Measurements from ENCODE around the gene CLEC10A. TPM values are rescaled to one million over a fixed set of nuclear protein-coding genes. Genes with fewer than 3 reads are reported as not detected.

The CLEC10A gene
- total RNA-seq, 1 experiment from 2014 or later: not detected

DNA sequence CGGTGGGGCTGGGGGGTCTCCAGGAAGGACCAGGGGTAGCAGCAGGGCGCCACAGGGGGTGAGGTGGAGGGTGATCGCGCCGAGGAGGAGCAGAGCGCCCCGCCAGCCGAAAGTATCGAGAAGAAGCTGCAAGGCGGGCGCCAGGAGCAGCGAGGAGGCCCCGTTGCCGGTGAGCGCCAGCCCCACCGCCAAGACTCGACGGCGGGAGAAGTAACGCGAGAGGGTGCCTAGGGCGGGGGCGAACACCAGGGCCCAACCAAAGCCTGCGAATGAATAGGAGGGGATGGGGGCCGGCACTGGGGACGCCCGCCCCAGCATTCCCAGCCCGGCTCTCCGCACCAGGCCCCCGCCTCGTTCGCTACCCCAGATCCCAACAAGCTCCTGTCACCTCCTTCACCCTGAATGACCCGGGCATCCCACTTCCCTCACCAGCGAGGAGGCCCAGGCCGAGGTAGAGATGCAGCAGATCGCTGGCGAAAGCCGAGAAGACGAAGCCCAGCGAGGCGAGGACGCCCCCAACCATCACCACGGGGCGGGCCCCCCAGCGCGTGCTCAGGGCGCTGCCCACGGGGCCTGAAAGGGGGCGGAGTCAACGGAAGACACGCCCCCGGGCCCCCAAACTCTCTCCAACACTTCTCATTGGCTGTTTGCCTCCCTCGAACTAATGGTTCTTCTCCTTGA lies 37.4 kb downstream of the CLEC10A start:
- DNase-seq (ENCODE audit: extremely low read depth, low read depth): no peak

DNA sequence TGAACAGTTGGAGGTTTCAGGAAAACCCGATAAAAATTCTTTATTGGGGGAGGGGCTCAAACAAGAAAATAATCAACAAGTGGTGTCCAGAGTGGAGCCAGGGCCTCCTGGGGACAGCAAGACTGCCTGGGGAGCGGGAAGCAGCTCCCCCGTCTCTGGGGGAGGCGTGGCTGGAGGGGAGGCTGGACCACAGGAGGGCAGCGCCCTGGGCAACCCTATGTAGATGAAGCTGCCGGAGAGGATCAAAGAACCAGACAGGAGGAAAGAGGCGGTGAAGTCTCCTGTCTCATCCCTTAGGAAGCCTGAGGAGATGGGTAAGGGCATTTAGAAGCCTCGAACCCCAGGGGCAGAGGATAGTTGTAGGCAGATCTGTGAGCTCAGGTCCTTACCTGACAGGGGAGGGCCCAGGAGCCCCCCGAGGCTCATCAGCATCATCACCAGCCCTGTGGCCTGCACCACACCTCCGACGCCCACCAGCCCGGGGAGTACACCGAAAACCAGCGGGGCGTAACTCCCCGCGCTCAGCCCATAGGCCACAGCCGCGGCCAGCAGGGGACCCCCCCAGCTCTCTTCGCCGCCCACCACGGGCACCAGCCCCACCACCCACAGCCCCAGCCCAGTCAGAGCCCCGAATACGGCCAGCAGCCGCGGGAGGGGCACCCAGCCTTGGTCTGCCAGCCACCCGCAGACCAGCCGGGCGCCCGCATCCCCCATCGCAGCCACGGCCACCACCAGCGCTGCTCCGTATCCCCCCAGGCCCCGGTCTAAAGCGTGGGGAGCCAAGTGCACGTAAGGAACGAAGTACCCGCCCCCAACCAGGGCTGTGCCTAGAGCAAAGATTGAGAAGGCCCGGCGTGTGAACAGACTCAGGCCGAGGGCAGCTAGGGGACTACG lies 38.2 kb downstream of the CLEC10A start:
- DNase-seq (ENCODE audit: extremely low read depth, low read depth): no peak

DNA sequence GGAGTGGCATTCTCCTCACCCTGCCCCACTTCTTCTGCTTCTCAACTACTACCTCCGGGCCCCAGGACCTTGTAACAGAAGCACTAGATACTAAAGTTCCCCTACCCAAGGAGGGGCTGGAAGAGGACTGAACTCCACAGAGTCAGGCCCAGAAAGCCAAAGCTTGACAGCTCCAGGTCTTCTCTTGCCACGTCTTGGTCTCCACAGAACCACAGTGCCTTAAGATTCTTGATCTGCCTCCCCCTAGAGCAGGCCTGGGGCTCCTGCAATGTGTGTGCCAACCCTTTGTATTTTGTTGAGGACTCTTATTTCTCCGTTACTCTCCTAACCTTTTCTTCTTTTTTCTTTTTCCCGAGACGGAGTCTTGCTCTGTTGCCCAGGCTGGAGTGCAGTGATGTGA lies 40.2 kb downstream of the CLEC10A start:
- no peak for DNase-seq (ENCODE audit: extremely low read depth, low read depth)

DNA sequence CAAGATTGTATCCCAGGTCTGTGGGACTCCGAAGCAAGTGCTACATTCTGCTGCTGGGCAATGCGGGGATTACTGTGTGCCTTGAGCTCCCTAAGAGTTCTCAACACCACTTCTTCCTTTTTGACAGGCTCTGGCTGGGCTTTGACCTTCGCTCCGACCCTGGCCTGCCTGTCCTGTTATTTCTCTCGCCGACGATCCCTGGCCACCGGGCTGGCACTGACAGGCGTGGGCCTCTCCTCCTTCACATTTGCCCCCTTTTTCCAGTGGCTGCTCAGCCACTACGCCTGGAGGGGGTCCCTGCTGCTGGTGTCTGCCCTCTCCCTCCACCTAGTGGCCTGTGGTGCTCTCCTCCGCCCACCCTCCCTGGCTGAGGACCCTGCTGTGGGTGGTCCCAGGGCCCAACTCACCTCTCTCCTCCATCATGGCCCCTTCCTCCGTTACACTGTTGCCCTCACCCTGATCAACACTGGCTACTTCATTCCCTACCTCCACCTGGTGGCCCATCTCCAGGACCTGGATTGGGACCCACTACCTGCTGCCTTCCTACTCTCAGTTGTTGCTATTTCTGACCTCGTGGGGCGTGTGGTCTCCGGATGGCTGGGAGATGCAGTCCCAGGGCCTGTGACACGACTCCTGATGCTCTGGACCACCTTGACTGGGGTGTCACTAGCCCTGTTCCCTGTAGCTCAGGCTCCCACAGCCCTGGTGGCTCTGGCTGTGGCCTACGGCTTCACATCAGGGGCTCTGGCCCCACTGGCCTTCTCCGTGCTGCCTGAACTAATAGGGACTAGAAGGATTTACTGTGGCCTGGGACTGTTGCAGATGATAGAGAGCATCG lies 41.8 kb downstream of the CLEC10A start:
- DNase-seq (ENCODE audit: extremely low read depth, low read depth): no peak

DNA sequence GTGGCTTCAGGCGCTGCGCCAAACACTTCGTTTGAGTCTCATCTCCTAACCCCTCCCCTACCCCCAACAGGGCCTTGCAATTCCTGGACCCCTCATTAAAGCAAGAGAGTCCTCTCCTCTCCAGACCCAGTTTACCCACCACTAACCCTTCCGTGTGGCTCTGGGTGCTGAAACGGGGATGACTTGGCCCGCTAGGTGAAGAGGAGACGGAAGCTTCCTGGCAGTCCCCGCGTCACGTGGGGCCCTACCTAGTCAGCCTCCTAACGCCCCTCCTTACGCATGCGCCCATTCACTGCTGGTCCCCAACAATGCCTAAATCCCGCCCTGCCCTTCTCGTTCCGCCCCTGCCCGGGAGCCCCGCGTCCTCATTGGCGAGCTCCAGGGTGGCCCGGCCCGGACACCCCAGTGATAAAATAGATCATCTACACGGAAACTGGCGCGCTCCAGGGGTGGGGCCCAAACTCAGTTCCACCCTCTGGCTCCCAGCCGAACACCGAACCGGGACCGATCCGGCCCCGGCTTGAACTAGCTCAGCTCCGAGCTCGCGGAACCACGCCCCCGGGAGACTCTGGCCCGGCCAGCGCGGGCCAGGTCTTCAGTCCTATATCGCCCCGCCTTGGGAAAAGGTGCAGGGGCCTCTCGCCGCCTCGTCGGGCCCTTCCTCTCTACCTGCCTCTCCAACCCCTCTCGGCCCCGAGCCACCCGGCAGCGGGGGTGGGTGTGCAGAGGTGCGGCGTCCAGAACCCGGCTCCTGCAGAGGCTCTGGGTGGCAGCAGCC lies 44.3 kb downstream of the CLEC10A start, which contains the start of gene SLC16A13:
Gene SLC16A13, plus strand, starts transcription at position 425 of the 778 bp plus-strand sequence. CDS start 368 bp downstream, outside the sequence.
- peak; percentile 97 for DNase-seq (ENCODE audit: extremely low read depth, low read depth)

DNA sequence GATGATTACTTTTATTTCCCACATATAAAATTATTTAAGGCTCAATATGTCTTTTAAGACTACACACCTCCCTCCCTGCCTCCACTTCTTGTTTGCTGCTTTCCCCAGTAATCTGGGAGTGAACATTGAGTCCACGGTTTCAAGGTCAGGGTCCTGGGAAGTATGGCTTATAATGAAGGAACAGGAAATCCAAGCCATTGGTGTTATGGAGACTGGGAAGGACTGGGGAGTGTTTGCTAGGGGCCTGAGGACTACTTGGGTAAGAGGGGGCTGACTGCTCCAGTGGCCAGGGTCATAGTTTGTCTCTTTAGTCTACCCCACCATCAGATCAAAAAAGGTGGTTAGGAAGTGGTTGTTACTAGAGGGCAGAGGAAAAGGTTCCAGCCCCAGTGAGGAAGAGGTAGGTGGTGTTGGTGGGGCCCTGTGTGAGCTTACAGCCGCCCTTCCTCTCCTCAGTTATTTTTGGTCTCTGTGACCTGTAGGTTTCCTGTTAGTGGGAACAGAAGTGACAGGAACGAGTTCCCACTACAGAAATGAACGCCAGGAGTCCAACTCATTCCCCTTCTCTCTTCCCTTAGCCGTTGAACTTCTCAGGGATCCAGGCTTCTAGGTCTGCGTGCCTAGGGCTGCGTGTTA lies 45.0 kb downstream of the CLEC10A start:
- no peak for DNase-seq (ENCODE audit: extremely low read depth, low read depth)

DNA sequence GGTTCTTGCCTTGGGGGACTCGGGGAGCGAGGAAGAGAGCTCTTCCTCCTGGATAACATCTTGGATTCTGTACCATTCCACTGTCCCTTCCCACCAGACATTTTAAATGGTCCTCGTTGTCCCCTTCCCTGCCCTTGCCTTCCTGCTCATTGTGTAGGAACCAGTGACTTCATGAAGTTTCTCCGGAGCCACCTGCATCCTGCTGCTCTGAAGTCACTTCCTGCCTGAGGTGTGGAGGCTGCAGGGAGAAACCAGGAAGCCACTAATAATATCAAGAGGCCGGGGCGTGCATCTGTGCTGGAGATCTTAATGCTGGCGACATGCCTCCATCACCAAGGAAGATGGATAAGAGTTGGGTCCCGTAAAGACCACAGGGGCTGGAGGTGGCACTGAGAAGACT lies 50.4 kb downstream of the CLEC10A start:
- no peak for DNase-seq (ENCODE audit: extremely low read depth, low read depth)

DNA sequence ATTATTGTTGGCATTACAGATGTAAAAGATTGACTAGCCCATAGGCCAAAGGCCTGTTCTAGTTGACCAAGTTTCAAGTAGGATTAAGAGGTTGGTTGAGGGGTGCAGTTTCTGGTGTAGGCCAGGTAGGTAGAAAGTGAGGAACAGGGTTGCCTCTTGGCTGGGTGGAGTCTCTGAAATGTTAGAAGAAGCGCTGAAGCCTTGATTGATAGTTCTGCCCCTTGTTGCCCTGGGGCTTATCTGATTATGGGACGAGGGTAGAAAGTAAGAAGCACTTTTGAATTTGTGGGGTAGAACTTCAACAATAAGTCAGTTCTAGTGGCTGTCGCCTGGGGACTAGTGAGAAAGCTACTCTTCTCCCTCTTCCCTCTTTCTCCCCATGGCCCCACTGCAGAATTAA lies 51.0 kb downstream of the CLEC10A start:
- no peak for DNase-seq (ENCODE audit: extremely low read depth, low read depth)

DNA sequence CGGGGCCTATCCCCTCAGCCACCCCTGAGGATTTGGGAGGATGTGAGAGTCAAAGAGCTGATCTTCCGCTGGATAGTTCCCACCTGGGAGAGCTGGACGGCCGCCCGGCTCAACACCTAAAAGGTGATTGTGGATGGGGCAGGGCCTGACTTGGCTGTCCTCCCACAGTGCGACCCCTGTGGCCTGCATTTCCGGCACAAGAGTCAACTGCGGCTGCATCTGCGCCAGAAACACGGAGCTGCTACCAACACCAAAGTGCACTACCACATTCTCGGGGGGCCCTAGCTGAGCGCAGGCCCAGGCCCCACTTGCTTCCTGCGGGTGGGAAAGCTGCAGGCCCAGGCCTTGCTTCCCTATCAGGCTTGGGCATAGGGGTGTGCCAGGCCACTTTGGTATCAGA lies 52.7 kb downstream of the CLEC10A start:
- DNase-seq (ENCODE audit: extremely low read depth, low read depth): no peak

DNA sequence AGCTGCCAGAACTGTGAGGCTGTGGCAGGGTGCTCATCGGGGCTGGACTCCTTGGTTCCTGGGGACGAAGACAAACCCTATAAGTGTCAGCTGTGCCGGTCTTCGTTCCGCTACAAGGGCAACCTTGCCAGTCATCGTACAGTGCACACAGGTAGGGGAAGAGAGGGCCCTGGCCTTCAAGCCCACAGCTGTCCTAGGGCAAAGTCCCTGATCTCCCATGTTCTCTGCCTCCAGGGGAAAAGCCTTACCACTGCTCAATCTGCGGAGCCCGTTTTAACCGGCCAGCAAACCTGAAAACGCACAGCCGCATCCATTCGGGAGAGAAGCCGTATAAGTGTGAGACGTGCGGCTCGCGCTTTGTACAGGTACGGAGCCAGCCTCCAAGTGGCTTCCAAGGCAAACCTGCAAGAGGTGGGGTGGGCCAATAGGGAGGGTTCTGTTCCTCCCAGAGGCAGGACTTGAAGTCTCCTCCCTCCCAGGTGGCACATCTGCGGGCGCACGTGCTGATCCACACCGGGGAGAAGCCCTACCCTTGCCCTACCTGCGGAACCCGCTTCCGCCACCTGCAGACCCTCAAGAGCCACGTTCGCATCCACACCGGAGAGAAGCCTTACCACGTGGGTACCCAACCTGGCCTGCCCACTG lies 53.5 kb downstream of the CLEC10A start:
- no peak for DNase-seq (ENCODE audit: extremely low read depth, low read depth)

DNA sequence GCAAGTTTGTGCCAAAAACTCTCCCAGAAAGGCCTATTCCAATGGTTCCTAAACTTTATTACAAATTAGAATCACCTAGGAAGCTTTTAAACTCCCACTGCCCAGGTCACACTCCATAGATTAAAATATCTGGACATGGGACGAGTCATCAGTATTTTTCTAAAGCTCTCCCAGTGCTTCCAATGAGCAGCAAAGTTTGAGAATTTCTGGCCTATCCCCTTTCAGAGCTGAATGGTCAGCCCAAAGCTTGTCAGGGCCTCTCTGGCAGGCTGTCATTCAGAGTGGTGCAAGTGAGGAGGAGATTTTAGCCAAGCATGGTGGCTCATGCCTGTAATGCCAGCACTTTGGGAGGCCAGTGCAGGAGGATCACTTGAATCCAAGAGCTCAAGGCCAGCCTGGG lies 54.8 kb downstream of the CLEC10A start:
- DNase-seq (ENCODE audit: extremely low read depth, low read depth): no peak

Small RNA genes lying within 50 kb of the gene (small RNA-seq; reads per million reads assigned to genes)
- 0 reads per million in 2 experiments for gene AC120057.1

Other genes with a start within 250 kb of the CLEC10A start
- gene TEKT1, start 248.5 kb downstream of the CLEC10A start, total RNA-seq (2014; rRNA removed; shearing (Covaris generic)): not detected in 2 replicates
- gene ALOX12, start 84.2 kb downstream of the CLEC10A start, total RNA-seq (2014; rRNA removed; shearing (Covaris generic)): not detected in 2 replicates
- gene RNASEK, start 67.6 kb downstream of the CLEC10A start, total RNA-seq (2014; rRNA removed; shearing (Covaris generic)): 276 and 291 TPM in 2 replicates
- gene BCL6B, start 57.2 kb downstream of the CLEC10A start, total RNA-seq (2014; rRNA removed; shearing (Covaris generic)): not detected in 2 replicates
- 0.49 and 1.2 TPM in 2 replicates for gene SLC16A13, start 44.2 kb downstream of the CLEC10A start, total RNA-seq (2014; rRNA removed; shearing (Covaris generic))
- gene SLC16A11, start 36.2 kb downstream of the CLEC10A start, total RNA-seq (2014; rRNA removed; shearing (Covaris generic)): 0.12 TPM in 1 of 2 replicates, not detected in the other
- not detected in 2 replicates for gene ASGR2, start 34.6 kb upstream of the CLEC10A start, total RNA-seq (2014; rRNA removed; shearing (Covaris generic))
- 0.22 TPM in 1 of 2 replicates, not detected in the other for gene ASGR1, start 99.1 kb upstream of the CLEC10A start, total RNA-seq (2014; rRNA removed; shearing (Covaris generic))
- 3.6 and 3.7 TPM in 2 replicates for gene DLG4, start 139.6 kb upstream of the CLEC10A start, total RNA-seq (2014; rRNA removed; shearing (Covaris generic))
- 249 and 250 TPM in 2 replicates for gene ACADVL, start 139.7 kb upstream of the CLEC10A start, total RNA-seq (2014; rRNA removed; shearing (Covaris generic))
- 49.5 and 54.9 TPM in 2 replicates for gene DVL2, start 154.3 kb upstream of the CLEC10A start, total RNA-seq (2014; rRNA removed; shearing (Covaris generic))
- 32.5 and 38.8 TPM in 2 replicates for gene PHF23, start 159.2 kb upstream of the CLEC10A start, total RNA-seq (2014; rRNA removed; shearing (Covaris generic))
- gene GABARAP, start 162.2 kb upstream of the CLEC10A start, total RNA-seq (2014; rRNA removed; shearing (Covaris generic)): 150 and 175 TPM in 2 replicates
- gene CTDNEP1, start 171.5 kb upstream of the CLEC10A start, total RNA-seq (2014; rRNA removed; shearing (Covaris generic)): 46.9 and 48.4 TPM in 2 replicates
- 60.6 and 61.4 TPM in 2 replicates for gene ELP5, start 172.0 kb upstream of the CLEC10A start, total RNA-seq (2014; rRNA removed; shearing (Covaris generic))
- 12.6 and 13.2 TPM in 2 replicates for gene CLDN7, start 182.2 kb upstream of the CLEC10A start, total RNA-seq (2014; rRNA removed; shearing (Covaris generic))
- not detected in 2 replicates for gene SLC2A4, start 201.5 kb upstream of the CLEC10A start, total RNA-seq (2014; rRNA removed; shearing (Covaris generic))
- gene YBX2, start 214.4 kb upstream of the CLEC10A start, total RNA-seq (2014; rRNA removed; shearing (Covaris generic)): 0.06 and 0.15 TPM in 2 replicates
- gene EIF5A, start 227.4 kb upstream of the CLEC10A start, total RNA-seq (2014; rRNA removed; shearing (Covaris generic)): 659 and 733 TPM in 2 replicates
- 63.3 and 64.2 TPM in 2 replicates for gene GPS2, start 235.1 kb upstream of the CLEC10A start, total RNA-seq (2014; rRNA removed; shearing (Covaris generic))
- gene NEURL4, start 249.1 kb upstream of the CLEC10A start, total RNA-seq (2014; rRNA removed; shearing (Covaris generic)): 15.0 and 22.7 TPM in 2 replicates

All from NCI-H460 (cell line).